Measurements from ENCODE around the gene PROM2. TPM values are rescaled to one million over a fixed set of nuclear protein-coding genes. Genes with fewer than 3 reads are reported as not detected.

PROM2 gene
- total and polyA plus RNA-seq, 5 experiments from 2014 or later = 0.88 to 0.91 TPM; not detected in 3

DNA sequence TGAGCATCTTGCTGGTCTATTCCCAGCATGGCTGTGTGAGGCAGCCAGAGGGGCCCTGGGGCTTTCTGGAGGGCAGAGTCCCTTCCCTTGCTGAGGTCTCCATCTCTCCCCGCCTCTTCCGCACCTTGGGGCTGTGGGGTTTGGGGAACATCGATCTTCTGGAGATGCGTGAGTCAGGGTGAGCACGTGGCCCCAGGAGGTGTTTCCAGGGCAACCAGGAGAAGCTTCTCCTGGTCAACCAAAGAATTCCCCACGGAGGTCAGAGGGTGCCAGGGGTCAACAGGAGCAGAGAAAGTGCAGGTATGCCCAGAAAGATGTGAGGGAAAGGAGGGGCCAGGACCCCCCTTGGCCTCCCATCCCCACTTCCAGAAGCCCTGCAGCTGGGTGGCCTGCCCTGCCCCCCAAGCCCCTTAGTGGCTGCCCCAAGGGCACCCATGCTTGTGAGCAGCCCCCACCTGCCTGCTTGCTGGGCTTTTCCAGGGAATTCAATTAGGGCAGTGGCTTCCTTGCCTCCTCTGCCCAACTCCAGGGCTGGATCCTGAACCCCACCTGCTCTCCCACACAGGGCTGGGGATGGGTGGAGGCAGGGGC, 2.8 kb upstream of the PROM2 start:
- no peak overlapping the region for H3K4me3 Mint-ChIP-seq
- no peaks in the 10 kb centered on the region for H3K4me1 Mint-ChIP-seq
- no peaks in the 10 kb centered on the region for H3K9me3 Mint-ChIP-seq
- DNase-seq (peak in 1 of 10 donors; percentile 7), ATAC-seq (no peak)
- H3K36me3 Mint-ChIP-seq = no peaks in the 10 kb centered on the region
- POLR2A ChIA-PET = no interaction called here
- peaks cover 0 to 1% (median 0%) of the 10 kb centered on the region in 5 donors for H3K27me3 Mint-ChIP-seq
- peak overlapping the region in 1 of 10 donors; percentile 8 for H3K27ac Mint-ChIP-seq

DNA sequence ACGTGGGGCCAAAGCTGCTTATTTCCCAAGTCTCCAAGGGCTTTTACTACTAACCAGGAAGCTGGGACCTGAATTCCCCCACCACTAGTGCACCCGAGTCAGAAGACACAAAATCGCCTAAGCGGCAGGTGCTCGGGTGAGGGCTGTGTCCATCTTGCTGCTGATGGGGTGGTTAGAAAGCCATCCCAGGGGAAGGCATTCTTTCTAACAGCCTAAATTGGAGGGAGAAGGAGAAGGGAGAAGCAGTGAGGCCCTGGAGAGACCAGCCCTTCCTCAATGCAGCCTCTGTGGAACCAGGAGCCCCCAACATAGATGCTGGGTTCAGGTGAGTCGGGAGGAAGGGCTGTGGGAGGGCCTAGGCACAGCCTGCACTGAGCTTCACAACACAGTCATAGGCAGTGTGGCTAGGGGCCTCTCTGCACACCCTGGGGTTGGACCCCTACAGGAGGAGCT, 1.9 kb upstream of the PROM2 start:
- no peak overlapping the region for H3K4me3 Mint-ChIP-seq
- no peak for ATAC-seq
- peaks cover 0 to 1% (median 0%) of the 10 kb centered on the region in 5 donors for H3K27me3 Mint-ChIP-seq
- H3K4me1 Mint-ChIP-seq = no peaks in the 10 kb centered on the region
- no peaks in the 10 kb centered on the region for H3K9me3 Mint-ChIP-seq
- DNase-seq = peak in 2 of 10 donors; percentile 9 to 32
- POLR2A ChIA-PET = no interaction called here
- H3K27ac Mint-ChIP-seq = no peak overlapping the region
- no peaks in the 10 kb centered on the region for H3K36me3 Mint-ChIP-seq

- POLR2A ChIA-PET = no interaction called here
- Mint-ChIP-seq H3K27me3 (peaks cover 0 to 1% (median 0%) of the 10 kb centered on the region in 5 donors), H3K4me1 (no peaks in the 10 kb centered on the region), H3K27ac (peak overlapping the region in 1 of 10 donors; percentile 34), H3K9me3 (no peaks in the 10 kb centered on the region), H3K36me3 (no peaks in the 10 kb centered on the region), H3K4me3 (no peak overlapping the region)
- ATAC-seq (no peak), DNase-seq (peak in 1 of 10 donors; percentile 7)
Measured at GRCh38 chr2:95272781-95273180, 1.5 kb upstream of the PROM2 start.

DNA sequence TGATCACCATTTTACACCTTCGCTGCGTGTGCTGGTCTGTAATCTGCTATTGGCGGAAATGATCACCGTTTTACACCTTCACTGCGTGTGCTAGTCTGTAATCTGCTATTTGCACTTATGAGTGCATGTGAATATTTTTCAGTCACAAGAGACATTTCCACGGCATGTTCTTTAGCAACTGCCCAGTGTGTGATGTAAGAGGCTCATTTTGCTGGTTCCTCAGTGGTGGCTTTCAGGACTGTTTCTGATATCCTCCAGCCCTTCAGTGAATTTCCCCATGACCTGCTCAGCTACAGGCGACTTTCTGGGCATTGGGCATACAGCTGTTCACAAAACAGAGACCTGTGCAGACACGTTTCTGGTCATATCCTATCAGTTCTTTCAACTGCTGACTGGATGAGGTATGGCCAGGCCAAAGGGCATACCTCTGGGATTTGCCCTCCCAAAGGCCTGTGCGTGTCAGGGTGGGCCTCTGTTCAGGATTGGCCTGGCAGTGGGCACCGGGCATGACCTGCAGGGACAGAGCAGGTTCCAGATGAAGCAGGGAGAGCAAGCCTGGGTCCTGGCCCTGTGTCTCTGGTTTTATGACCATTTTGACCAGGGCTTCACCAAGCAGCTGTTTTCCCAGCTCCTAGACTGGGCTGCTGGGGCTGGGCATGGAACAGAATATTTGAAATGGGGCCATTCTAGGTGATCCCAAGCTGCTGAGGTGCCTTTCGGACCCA, 521 bp upstream of the PROM2 start:
- ATAC-seq (no peak), DNase-seq (no peak)
- no peaks in the 10 kb centered on the region for H3K36me3 Mint-ChIP-seq
- H3K4me3 Mint-ChIP-seq = no peak overlapping the region
- no peak overlapping the region for H3K27ac Mint-ChIP-seq
- POLR2A ChIA-PET = no interaction called here
- H3K4me1 Mint-ChIP-seq = no peaks in the 10 kb centered on the region
- H3K9me3 Mint-ChIP-seq = no peaks in the 10 kb centered on the region
- H3K27me3 Mint-ChIP-seq = peaks cover 0 to 1% (median 0%) of the 10 kb centered on the region in 5 donors

- no peak overlapping the region for H3K27ac Mint-ChIP-seq
- no peak for ATAC-seq
- POLR2A ChIA-PET = no interaction called here
- H3K4me3 Mint-ChIP-seq = no peak overlapping the region
- no peaks in the 10 kb centered on the region for H3K4me1 Mint-ChIP-seq
- DNase-seq = no peak
- H3K27me3 Mint-ChIP-seq = peaks cover 0 to 1% (median 0%) of the 10 kb centered on the region in 5 donors
- H3K9me3 Mint-ChIP-seq = no peaks in the 10 kb centered on the region
- no peaks in the 10 kb centered on the region for H3K36me3 Mint-ChIP-seq
Measured at GRCh38 chr2:95275151-95275515, 884 bp downstream of the PROM2 start.

GRCh38 chr2:95275601-95276243, 1.5 kb downstream of the PROM2 start:
- POLR2A ChIA-PET = no interaction called here
- Mint-ChIP-seq H3K4me3 (no peak overlapping the region), H3K27me3 (peaks cover 0 to 1% (median 0%) of the 10 kb centered on the region in 5 donors), H3K27ac (no peak overlapping the region), H3K9me3 (no peaks in the 10 kb centered on the region), H3K4me1 (no peaks in the 10 kb centered on the region), H3K36me3 (no peaks in the 10 kb centered on the region)
- ATAC-seq = no peak
- peak in 1 of 10 donors; percentile 55 for DNase-seq

- DNase-seq (peak in 1 of 10 donors; percentile 28), ATAC-seq (no peak)
- Mint-ChIP-seq H3K36me3 (no peaks in the 10 kb centered on the region), H3K27me3 (peaks cover 0 to under 1% (median 0%) of the 10 kb centered on the region in 5 donors), H3K4me1 (no peaks in the 10 kb centered on the region), H3K4me3 (no peak overlapping the region), H3K27ac (no peak overlapping the region), H3K9me3 (no peaks in the 10 kb centered on the region)
- POLR2A ChIA-PET = no interaction called here
Measured at GRCh38 chr2:95276244-95276887, 2.1 kb downstream of the PROM2 start.

GRCh38 chr2:95276888-95277245, 2.6 kb downstream of the PROM2 start:
- H3K36me3 Mint-ChIP-seq = no peaks in the 10 kb centered on the region
- H3K9me3 Mint-ChIP-seq = no peaks in the 10 kb centered on the region
- no peak for DNase-seq
- H3K4me1 Mint-ChIP-seq = no peaks in the 10 kb centered on the region
- POLR2A ChIA-PET = no interaction called here
- no peak overlapping the region for H3K27ac Mint-ChIP-seq
- H3K27me3 Mint-ChIP-seq = no peaks in the 10 kb centered on the region
- no peak for ATAC-seq
- no peak overlapping the region for H3K4me3 Mint-ChIP-seq

DNA sequence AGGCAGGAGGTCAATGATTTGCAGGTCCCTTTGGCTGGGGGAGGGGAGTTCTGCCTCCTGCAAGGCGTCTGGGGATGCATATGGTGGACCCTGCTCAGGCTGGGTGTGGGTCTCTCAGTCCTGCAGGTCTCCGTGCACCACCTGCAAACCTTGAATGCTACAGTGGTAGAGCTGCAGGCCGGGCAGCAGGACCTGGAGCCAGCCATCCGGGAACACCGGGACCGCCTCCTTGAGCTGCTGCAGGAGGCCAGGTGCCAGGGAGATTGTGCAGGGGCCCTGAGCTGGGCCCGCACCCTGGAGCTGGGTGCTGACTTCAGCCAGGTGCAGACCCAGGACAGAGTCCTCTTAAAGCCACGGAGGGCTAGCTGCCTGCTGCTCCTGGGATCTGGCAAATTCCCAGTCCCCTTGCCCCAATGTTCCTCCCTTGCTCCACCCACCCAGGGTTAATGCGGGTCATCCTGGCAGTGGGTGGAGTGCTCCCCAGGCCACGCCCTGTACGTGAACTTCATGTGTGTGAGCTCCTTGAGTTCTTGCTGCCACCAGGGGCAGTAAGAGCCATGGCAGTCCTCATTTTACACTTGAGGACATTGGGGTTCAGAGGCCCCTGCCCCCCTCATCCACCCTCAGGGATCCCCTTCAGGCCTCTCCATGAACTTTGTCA, 3.1 kb downstream of the PROM2 start:
- POLR2A ChIA-PET = no interaction called here
- ATAC-seq (no peak), DNase-seq (peak in 1 of 10 donors; percentile 48)
- Mint-ChIP-seq H3K4me3 (no peak overlapping the region), H3K4me1 (no peaks in the 10 kb centered on the region), H3K27ac (no peak overlapping the region), H3K27me3 (no peaks in the 10 kb centered on the region), H3K9me3 (no peaks in the 10 kb centered on the region), H3K36me3 (no peaks in the 10 kb centered on the region)

DNA sequence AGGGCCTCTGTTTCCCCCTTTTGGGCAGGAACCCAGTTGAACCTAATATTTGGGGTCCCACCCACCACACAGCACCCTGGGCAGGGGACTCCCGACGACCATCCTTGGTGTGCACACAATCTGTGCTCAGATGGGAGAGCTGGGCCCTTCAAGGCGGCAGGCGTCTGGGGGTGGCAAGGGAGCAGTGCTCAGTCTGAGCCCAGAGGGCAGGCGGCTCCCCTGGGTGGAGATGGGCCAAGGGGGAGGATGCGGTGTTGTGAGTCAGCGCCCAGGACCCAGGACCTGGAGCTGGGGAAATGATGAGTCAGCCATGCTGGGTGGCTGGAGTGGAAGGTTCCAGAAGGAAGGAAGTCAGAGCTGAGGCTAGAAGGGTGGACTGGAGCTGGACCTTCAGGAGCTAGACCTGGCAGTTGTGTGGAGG, 3.8 kb downstream of the PROM2 start:
- POLR2A ChIA-PET = no interaction called here
- no peak overlapping the region for H3K4me3 Mint-ChIP-seq
- H3K36me3 Mint-ChIP-seq = no peaks in the 10 kb centered on the region

GRCh38 chr2:95278637-95279225, 4.5 kb downstream of the PROM2 start:
- peak in 1 of 10 donors; percentile 21 for DNase-seq
- Mint-ChIP-seq H3K9me3 (no peaks in the 10 kb centered on the region), H3K27me3 (no peaks in the 10 kb centered on the region), H3K4me1 (no peaks in the 10 kb centered on the region), H3K27ac (no peak overlapping the region), H3K4me3 (no peak overlapping the region), H3K36me3 (no peaks in the 10 kb centered on the region)
- POLR2A ChIA-PET = no interaction called here
- no peak for ATAC-seq

More for the DNA sequence above, 3.8 kb downstream of the PROM2 start:
- ATAC-seq = no peak
- Mint-ChIP-seq H3K27me3 (no peaks in the 10 kb centered on the region), H3K27ac (peak overlapping the region in 1 of 10 donors; percentile 63), H3K4me1 (no peaks in the 10 kb centered on the region), H3K9me3 (no peaks in the 10 kb centered on the region)
- peak in 1 of 10 donors; percentile 45 for DNase-seq

DNA sequence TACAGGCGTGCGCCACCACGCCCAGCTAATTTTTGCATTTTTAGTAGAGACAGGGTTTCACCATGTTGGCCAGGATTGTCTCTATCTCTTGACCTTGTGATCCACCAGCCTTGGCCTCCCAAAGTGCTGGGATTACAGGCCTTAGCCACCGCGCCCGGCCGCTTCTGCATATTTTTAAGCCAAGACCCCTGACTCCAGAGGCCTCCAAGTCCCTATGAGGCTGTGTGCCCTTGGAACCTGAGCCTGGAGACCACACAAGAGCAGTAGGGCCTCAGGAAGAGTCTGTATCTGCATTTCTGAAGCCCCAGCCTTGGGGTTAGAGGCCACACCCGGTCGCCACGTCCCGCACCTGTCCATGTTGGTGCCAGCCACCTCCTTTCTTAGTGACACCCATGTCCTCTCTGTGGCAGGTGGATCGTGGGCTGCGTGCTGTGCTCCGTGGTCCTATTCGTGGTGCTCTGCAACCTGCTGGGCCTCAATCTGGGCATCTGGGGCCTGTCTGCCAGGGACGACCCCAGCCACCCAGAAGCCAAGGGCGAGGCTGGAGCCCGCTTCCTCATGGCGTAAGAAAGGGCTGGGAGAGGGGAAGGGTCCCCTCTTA, 5.3 kb downstream of the PROM2 start:
- DNase-seq (peak in 1 of 10 donors; percentile 43), ATAC-seq (no peak)
- H3K4me1 Mint-ChIP-seq = no peaks in the 10 kb centered on the region
- no peak overlapping the region for H3K4me3 Mint-ChIP-seq
- H3K27me3 Mint-ChIP-seq = no peaks in the 10 kb centered on the region
- POLR2A ChIA-PET = no interaction called here
- no peaks in the 10 kb centered on the region for H3K36me3 Mint-ChIP-seq
- peak overlapping the region in 1 of 10 donors; percentile 72 for H3K27ac Mint-ChIP-seq
- H3K9me3 Mint-ChIP-seq = no peaks in the 10 kb centered on the region

Measured in naive thymus-derived CD8-positive, alpha-beta T cell (primary cell).